ENCODE measurements around the gene TCF7. TPM values are rescaled to one million over a fixed set of nuclear protein-coding genes. Genes with fewer than 3 reads are reported as not detected.

Gene TCF7
- total RNA-seq (234 TPM), polyA plus RNA-seq (100 to 1,000 TPM in 1 of 4 donors, 10 to 100 TPM in 3; 55.4 to 118 (median 79.9) TPM)

DNA sequence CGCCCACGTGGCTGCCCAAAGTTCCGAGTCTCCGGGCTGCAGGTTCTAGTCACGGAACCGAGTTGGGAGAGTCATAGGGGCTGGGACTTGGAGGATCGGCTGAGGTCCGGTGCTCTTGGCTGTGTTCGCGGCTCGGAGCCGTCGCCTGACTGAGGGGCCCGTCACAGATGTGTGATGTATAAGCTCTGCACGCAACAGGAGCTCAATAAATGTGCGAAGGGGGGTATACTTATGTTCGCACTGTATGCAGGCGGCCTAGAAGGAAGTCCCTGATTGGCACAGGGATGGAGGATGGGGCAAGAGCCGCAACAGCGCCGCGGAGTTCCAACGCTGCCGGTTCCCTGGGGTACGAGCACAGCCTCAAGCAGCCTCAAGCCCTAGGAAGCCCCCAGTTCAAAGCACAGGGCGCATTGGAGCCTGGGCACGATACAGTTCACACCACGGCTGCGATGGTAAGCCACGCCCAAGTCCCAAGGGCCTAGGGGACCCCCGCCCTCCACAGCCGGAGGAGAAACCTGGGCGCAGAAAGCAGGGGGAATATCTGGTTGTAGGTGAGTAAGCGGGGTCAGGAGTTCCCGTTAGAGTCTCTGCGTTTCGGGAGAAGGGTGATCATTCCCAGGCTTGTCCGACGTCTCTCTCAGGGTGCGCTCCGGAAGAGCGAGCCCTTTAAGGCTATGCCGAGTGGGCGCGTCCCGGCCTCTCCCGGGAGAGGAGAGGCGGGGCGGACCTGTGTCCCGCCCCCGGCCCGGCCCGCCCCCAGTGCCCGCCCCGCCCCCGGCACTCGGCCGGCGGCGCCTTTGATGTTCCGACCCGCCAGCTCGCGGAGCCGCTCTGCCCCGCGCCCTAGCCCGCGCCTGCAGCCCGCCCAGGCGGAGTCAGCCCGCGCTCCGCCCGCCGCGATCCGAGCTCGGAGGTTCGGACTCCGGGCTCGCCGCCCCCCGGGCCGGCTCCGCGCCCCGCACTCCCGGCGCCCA, at the start of gene TCF7:
TCF7 (plus strand) TSS at position 780 of the 974 bp plus-strand sequence. CDS start 226 bp downstream, outside the sequence.
- peaks cover 0 to 2% (median 0%) of the 10 kb centered on the region in 7 donors for H3K9me3 Mint-ChIP-seq
- H3K27me3 Mint-ChIP-seq = peaks cover 28% of the 10 kb centered on the region
- H3K27me3 ChIP-seq (ENCODE audit: control insufficient read depth, insufficient read depth, low read length) = peaks cover 2% of the 10 kb centered on the region
- H3K4me1 ChIP-seq (ENCODE audit: control insufficient read depth, insufficient read depth, low read length, poor library complexity, severe bottlenecking) = peaks cover 78% of the 10 kb centered on the region
- no peaks in the 10 kb centered on the region for H3K9me3 ChIP-seq (ENCODE audit: control insufficient read depth in 2 of 2, low read length in 2 of 2)
- DNase-seq (peak; percentile 75 to 83 (median 79)), ATAC-seq (ENCODE audit: low read depth in 2 of 2) (peak; percentile 71 to 72)
- H3K36me3 Mint-ChIP-seq = peaks cover 31% of the 10 kb centered on the region
- peaks cover 25% of the 10 kb centered on the region for H3K36me3 ChIP-seq (ENCODE audit: control insufficient read depth, insufficient read depth, low read length)
- peak within 1 kb of the TSS; percentile 94 for H3K4me3 ChIP-seq (ENCODE audit: low read depth, low read length)
- H3K4me1 Mint-ChIP-seq = peaks cover 4 to 71% (median 35%) of the 10 kb centered on the region in 4 donors
- H3K27ac ChIP-seq (ENCODE audit: insufficient read depth, low read length, poor library complexity, severe bottlenecking) = peak within 1 kb of the TSS; percentile 72
- peak within 1 kb of the TSS; percentile 95 to 100 (median 95) for H3K27ac Mint-ChIP-seq
- peak within 1 kb of the TSS; percentile 95 to 97 (median 96) for H3K4me3 Mint-ChIP-seq

DNA sequence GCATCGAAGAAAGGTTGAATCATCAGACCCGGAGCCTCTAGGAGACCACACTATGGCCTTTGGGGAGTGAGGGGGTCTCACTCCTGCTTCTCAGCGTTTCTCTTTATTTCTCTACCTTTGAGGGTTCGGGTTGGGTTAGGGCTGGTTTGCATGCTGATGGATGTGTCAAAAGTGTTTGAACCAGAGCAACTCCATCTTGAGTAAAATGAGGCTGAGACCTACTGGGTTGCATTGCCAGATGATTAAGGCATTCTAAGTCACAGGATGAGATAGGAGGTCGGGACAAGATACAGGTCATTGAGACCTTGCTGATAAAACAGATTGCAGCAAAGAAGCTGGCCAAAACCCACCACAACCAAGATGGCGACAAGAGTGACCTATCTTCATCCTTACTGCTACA, 44.9 kb upstream of the TCF7 start:
- Histone ChIP-seq H3K27me3 (ENCODE audit: control insufficient read depth, insufficient read depth, low read length) (peaks cover 13% of the 10 kb centered on the region), H3K27ac (ENCODE audit: insufficient read depth, low read length, poor library complexity, severe bottlenecking) (no peak overlapping the region), H3K36me3 (ENCODE audit: control insufficient read depth, insufficient read depth, low read length) (no peaks in the 10 kb centered on the region), H3K4me3 (ENCODE audit: low read depth, low read length) (no peak overlapping the region), H3K4me1 (ENCODE audit: control insufficient read depth, insufficient read depth, low read length, poor library complexity, severe bottlenecking) (peaks cover 31% of the 10 kb centered on the region), H3K9me3 (ENCODE audit: control insufficient read depth in 2 of 2, low read length in 2 of 2) (no peaks in the 10 kb centered on the region)
- Mint-ChIP-seq H3K4me3 (peak overlapping the region in 1 of 4 donors; percentile 46), H3K27me3 (peaks cover 40% of the 10 kb centered on the region), H3K9me3 (peaks cover 0 to 1% (median 0%) of the 10 kb centered on the region in 7 donors), H3K4me1 (peaks cover 15 to 60% (median 24%) of the 10 kb centered on the region in 4 donors), H3K36me3 (no peaks in the 10 kb centered on the region), H3K27ac (peak overlapping the region in 2 of 3 donors; percentile 9 to 48)
- ATAC-seq (ENCODE audit: low read depth in 2 of 2) (no peak), DNase-seq (no peak)

DNA sequence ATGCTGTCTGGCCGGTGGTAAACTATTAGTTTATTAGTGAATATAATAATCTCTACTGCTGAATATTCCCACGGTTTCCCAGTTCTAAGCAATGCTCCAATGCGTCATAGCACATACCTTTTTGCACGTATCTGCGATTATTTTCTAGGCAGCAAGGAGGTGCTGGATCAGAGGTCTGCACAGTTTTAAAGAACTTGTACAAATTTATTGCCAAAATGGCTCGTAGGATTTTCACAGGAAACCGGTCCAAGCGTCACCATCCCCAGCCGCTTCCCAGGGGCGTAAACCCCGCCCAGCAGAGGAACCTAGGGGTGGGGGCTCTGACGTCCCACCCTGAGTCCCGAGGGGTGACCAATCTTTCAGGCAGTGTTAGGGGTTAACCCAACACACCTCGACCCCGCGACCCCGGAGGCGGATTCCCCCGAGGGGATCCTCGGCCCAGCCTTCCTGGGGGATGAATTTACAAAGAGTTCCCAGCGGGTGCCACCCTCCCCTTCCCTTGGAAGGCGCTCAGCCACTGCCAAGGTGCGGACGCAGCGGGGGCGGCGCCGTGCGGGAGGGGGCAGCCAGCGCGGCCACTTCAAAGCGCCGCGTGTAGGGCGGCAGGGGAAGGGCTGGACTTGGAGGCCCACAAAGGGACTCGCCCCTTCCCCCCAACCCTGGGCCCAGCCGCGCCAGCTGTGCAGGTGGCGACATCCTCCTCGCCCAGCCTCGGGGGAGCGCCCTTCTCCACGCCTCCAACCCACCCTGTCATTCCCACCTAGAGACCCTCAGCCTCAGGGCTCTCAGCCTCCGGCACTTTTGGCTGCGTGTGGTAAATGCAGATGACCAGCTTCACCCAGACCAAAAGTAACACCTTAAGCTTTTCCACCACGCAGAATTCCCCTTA, 43.5 kb upstream of the TCF7 start:
- peaks cover 31% of the 10 kb centered on the region for H3K4me1 ChIP-seq (ENCODE audit: control insufficient read depth, insufficient read depth, low read length, poor library complexity, severe bottlenecking)
- H3K4me1 Mint-ChIP-seq = peaks cover 15 to 71% (median 24%) of the 10 kb centered on the region in 4 donors

DNA sequence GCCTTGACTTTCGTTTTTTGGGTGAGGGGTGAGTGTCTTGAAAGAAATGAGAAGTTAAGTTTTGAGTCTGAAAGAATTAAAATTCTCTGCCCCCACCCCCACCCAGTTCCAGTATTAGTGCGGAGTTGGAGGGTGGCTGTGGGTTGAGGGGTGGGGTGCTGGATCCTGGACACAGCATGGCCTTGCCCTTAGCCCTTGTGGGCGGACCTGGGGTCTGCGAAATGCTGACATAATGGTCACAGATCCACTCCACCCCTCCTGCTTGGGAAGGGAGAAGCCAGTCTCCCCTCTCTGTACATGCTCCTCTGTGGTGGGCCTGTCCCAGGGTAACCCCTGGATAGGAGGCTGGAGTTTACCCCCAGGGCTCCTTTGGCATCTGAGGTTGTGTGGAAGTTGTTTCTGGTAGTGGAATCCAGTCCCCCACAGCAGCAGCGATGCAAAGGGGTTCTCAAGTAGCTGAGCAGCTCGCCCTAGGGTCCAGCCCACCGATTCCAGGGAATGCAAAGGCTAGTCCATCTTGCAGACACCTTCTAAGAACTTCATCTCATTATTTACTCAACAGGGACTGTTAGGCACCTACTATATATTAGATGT, 42.8 kb upstream of the TCF7 start:
- Mint-ChIP-seq H3K4me3 (peak overlapping the region; percentile 47 to 85 (median 68)), H3K4me1 (peaks cover 15 to 74% (median 26%) of the 10 kb centered on the region in 4 donors), H3K36me3 (no peaks in the 10 kb centered on the region), H3K27me3 (peaks cover 40% of the 10 kb centered on the region), H3K9me3 (peaks cover 0 to 1% (median 0%) of the 10 kb centered on the region in 7 donors), H3K27ac (peak overlapping the region; percentile 59 to 97 (median 82))
- DNase-seq = no peak
- no peaks in the 10 kb centered on the region for H3K36me3 ChIP-seq (ENCODE audit: control insufficient read depth, insufficient read depth, low read length)
- ATAC-seq (ENCODE audit: low read depth in 2 of 2) = no peak
- peak overlapping the region; percentile 49 for H3K4me3 ChIP-seq (ENCODE audit: low read depth, low read length)
- no peak overlapping the region for H3K27ac ChIP-seq (ENCODE audit: insufficient read depth, low read length, poor library complexity, severe bottlenecking)
- H3K27me3 ChIP-seq (ENCODE audit: control insufficient read depth, insufficient read depth, low read length) = peaks cover 13% of the 10 kb centered on the region
- H3K4me1 ChIP-seq (ENCODE audit: control insufficient read depth, insufficient read depth, low read length, poor library complexity, severe bottlenecking) = peaks cover 31% of the 10 kb centered on the region
- no peaks in the 10 kb centered on the region for H3K9me3 ChIP-seq (ENCODE audit: control insufficient read depth in 2 of 2, low read length in 2 of 2)

More for the DNA sequence above, 43.5 kb upstream of the TCF7 start:
- no peaks in the 10 kb centered on the region for H3K36me3 ChIP-seq (ENCODE audit: control insufficient read depth, insufficient read depth, low read length)
- DNase-seq (peak in 1 of 3 donors; percentile 23), ATAC-seq (ENCODE audit: low read depth in 2 of 2) (peak in 1 of 2 donors; percentile 53)
- peaks cover 40% of the 10 kb centered on the region for H3K27me3 Mint-ChIP-seq
- peak overlapping the region; percentile 49 for H3K4me3 ChIP-seq (ENCODE audit: low read depth, low read length)
- H3K27me3 ChIP-seq (ENCODE audit: control insufficient read depth, insufficient read depth, low read length) = peaks cover 13% of the 10 kb centered on the region
- H3K27ac Mint-ChIP-seq = peak overlapping the region; percentile 59 to 97 (median 82)
- H3K4me3 Mint-ChIP-seq = peak overlapping the region; percentile 47 to 85 (median 68)
- no peaks in the 10 kb centered on the region for H3K9me3 ChIP-seq (ENCODE audit: control insufficient read depth in 2 of 2, low read length in 2 of 2)
- H3K9me3 Mint-ChIP-seq = peaks cover 0 to 1% (median 0%) of the 10 kb centered on the region in 7 donors
- H3K27ac ChIP-seq (ENCODE audit: insufficient read depth, low read length, poor library complexity, severe bottlenecking) = peak overlapping the region; percentile 28
- H3K36me3 Mint-ChIP-seq = no peaks in the 10 kb centered on the region

DNA sequence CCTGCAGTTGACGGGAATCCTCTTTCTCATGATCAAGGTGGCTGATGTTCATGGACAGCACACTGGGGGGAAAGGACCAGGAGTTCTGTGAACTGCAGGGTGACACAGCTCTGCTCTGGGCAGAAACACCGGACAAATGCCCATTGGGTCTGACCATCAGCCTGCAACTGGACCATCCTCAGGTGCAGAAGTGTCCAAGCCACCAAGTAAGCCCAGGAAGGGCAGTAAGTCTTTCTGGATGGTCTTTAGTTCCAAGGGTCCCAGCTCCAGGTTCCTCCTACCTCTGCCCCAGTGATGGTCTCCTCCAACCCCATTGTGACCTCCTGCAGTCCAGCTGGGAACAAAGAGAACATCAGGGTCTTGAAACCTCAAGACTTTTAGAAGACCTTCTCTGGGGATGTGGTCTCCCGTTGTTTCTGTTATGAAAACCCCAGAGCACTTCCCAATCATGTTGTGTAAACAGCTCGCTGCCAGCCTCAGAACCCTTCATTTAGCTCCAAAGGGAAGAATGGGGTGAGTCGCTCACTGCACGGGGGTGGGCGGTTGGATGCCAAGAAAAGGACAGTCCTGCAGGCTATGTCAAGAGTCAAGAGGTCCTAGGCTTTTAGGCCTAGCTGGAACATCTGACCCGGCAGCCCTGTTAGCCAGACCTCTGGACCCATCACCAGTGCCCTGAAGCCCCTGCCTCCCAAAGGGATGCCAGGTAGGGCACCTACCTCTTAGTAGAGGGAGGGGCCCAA, 41.8 kb upstream of the TCF7 start:
- no peak for ATAC-seq (ENCODE audit: low read depth in 2 of 2)
- Mint-ChIP-seq H3K27ac (peak overlapping the region in 2 of 3 donors; percentile 36 to 38), H3K4me3 (peak overlapping the region in 1 of 4 donors; percentile 1), H3K4me1 (peaks cover 14 to 79% (median 28%) of the 10 kb centered on the region in 4 donors), H3K36me3 (no peaks in the 10 kb centered on the region), H3K27me3 (peaks cover 39% of the 10 kb centered on the region), H3K9me3 (peaks cover 0 to 1% (median 0%) of the 10 kb centered on the region in 7 donors)
- H3K27me3 ChIP-seq (ENCODE audit: control insufficient read depth, insufficient read depth, low read length) = peaks cover 13% of the 10 kb centered on the region
- no peak overlapping the region for H3K4me3 ChIP-seq (ENCODE audit: low read depth, low read length)
- no peaks in the 10 kb centered on the region for H3K9me3 ChIP-seq (ENCODE audit: control insufficient read depth in 2 of 2, low read length in 2 of 2)
- peaks cover 32% of the 10 kb centered on the region for H3K4me1 ChIP-seq (ENCODE audit: control insufficient read depth, insufficient read depth, low read length, poor library complexity, severe bottlenecking)
- DNase-seq = no peak
- H3K36me3 ChIP-seq (ENCODE audit: control insufficient read depth, insufficient read depth, low read length) = no peaks in the 10 kb centered on the region
- H3K27ac ChIP-seq (ENCODE audit: insufficient read depth, low read length, poor library complexity, severe bottlenecking) = no peak overlapping the region

DNA sequence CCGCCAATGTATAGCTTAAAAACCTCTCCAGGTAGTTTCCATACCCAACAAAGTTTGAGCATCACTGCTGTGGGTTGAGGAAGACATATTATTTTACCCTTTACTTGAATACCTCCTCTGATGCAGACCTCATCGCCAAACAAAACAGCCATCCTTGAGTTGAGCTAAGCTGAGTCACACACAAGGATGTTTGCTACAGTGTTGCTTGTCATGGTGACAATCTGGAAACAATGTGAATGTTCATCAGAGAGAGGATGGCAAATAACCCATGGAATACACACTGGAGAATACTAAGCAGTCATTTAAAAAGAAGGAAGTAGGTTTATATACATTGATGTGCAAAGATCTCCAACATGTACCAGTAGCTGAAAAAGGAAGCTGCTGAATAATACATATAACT, 41.1 kb upstream of the TCF7 start:
- H3K27me3 Mint-ChIP-seq = peaks cover 31% of the 10 kb centered on the region
- no peaks in the 10 kb centered on the region for H3K9me3 ChIP-seq (ENCODE audit: control insufficient read depth in 2 of 2, low read length in 2 of 2)
- peak overlapping the region in 1 of 4 donors; percentile 1 for H3K4me3 Mint-ChIP-seq
- H3K27me3 ChIP-seq (ENCODE audit: control insufficient read depth, insufficient read depth, low read length) = peaks cover 13% of the 10 kb centered on the region
- no peak for DNase-seq
- peaks cover 40% of the 10 kb centered on the region for H3K4me1 ChIP-seq (ENCODE audit: control insufficient read depth, insufficient read depth, low read length, poor library complexity, severe bottlenecking)
- peaks cover 12 to 79% (median 27%) of the 10 kb centered on the region in 4 donors for H3K4me1 Mint-ChIP-seq
- peak in 1 of 2 donors; percentile 26 for ATAC-seq (ENCODE audit: low read depth in 2 of 2)
- H3K27ac Mint-ChIP-seq = peak overlapping the region; percentile 5 to 75 (median 36)
- no peaks in the 10 kb centered on the region for H3K36me3 ChIP-seq (ENCODE audit: control insufficient read depth, insufficient read depth, low read length)
- H3K9me3 Mint-ChIP-seq = peaks cover 0 to 1% (median 0%) of the 10 kb centered on the region in 7 donors
- no peak overlapping the region for H3K4me3 ChIP-seq (ENCODE audit: low read depth, low read length)
- no peaks in the 10 kb centered on the region for H3K36me3 Mint-ChIP-seq
- no peak overlapping the region for H3K27ac ChIP-seq (ENCODE audit: insufficient read depth, low read length, poor library complexity, severe bottlenecking)
